SU-DHL-6 (cell line): ENCODE measurements around the gene PPDPF.

Source experiments
- H2AFZ ChIP-seq: fragments of 200-600 bp; sonication (generic); 2 replicates; pipeline ENCODE4 v1.6.1; 2014; ENCODE audit warnings: low read depth, mild to moderate bottlenecking, moderate library complexity, mixed read lengths, antibody characterized with exemption, low read length; ENCODE audit not compliant: severe bottlenecking
- H3F3A ChIP-seq: fragments of 200-600 bp; shearing (Covaris generic); 2 replicates; pipeline ENCODE4 v1.6.0; 2016; ENCODE audit warnings: antibody characterized with exemption, mild to moderate bottlenecking; ENCODE audit not compliant: insufficient read depth
- H3K27ac ChIP-seq: fragments of 200-600 bp; sonication (generic); 2 replicates; pipeline ENCODE4 v1.5.1; 2016; ENCODE audit warnings: low read depth, mild to moderate bottlenecking, low read length, moderate library complexity, mixed read lengths
- H3K27me3 ChIP-seq: fragments of 200-600 bp; sonication (generic), shearing (Covaris generic); 2 replicates; pipeline ENCODE4 v1.6.0; 2014; ENCODE audit warnings: mild to moderate bottlenecking, low read length
- H3K36me3 ChIP-seq: fragments of 200-600 bp; sonication (generic); 2 replicates; pipeline ENCODE4 v1.6.1; 2014; ENCODE audit warnings: mild to moderate bottlenecking, low read length, mixed read lengths
- H3K4me2 ChIP-seq: fragments of 300-600, 200-600 bp; shearing (Covaris generic), sonication (generic); 2 replicates; pipeline ENCODE4 v1.6.0; 2014; ENCODE audit warnings: low read length, low read depth, mild to moderate bottlenecking; ENCODE audit not compliant: poor library complexity, severe bottlenecking
- H3K4me3 ChIP-seq: fragments of 200-600 bp; sonication (generic); 2 replicates; pipeline ENCODE4 v1.5.1; 2014; ENCODE audit warnings: antibody characterized with exemption, low read length, mild to moderate bottlenecking, mixed read lengths; ENCODE audit not compliant: insufficient read depth, poor library complexity, severe bottlenecking
- H3K79me2 ChIP-seq: fragments of 200-600 bp; sonication (generic); 2 replicates; pipeline ENCODE4 v1.6.1; 2014; ENCODE audit warnings: mild to moderate bottlenecking, low read length, moderate library complexity; ENCODE audit not compliant: insufficient read depth
- H3K9ac ChIP-seq: fragments of 200-600 bp; sonication (generic); 2 replicates; pipeline ENCODE4 v1.7.0; 2014; ENCODE audit warnings: mild to moderate bottlenecking, low read length
- H3K9me2 ChIP-seq: fragments of 200-600 bp; sonication (generic); replicated peaks from 2 replicates; pipeline ENCODE4 v1.6.1; 2014; ENCODE audit warnings: low read length; ENCODE audit not compliant: insufficient read depth
- H3K9me3 ChIP-seq: fragments of 200-600 bp; sonication (generic); 2 replicates; pipeline ENCODE4 v1.6.1; 2014; ENCODE audit warnings: low read length, mixed read lengths; ENCODE audit not compliant: insufficient read depth
- H4K20me1 ChIP-seq: fragments of 200-600 bp; sonication (generic); 2 replicates; pipeline ENCODE4 v1.6.1; 2014; ENCODE audit warnings: low read depth, mild to moderate bottlenecking, antibody characterized with exemption, low read length, moderate library complexity, mixed read lengths
- EZH2phosphoT487 ChIP-seq: fragments of 200-600 bp; sonication (generic), shearing (Covaris generic); conservative IDR thresholded peaks from 2 replicates; pipeline ENCODE4 v1.6.1; 2018; ENCODE audit warnings: mild to moderate bottlenecking, antibody characterized with exemption, low read length, moderate library complexity, mixed read lengths
- TF ChIP-seq, protein P1 (sequence below): fragments of 200-600 bp; sonication (generic); IDR thresholded peaks from one replicate; pipeline ENCODE4 v1.5.1; 2017; ENCODE audit warnings: antibody characterized with exemption, mild to moderate bottlenecking, low read length, moderate library complexity; ENCODE audit not compliant: insufficient read depth, poor library complexity, severe bottlenecking

PPDPF gene

DNA sequence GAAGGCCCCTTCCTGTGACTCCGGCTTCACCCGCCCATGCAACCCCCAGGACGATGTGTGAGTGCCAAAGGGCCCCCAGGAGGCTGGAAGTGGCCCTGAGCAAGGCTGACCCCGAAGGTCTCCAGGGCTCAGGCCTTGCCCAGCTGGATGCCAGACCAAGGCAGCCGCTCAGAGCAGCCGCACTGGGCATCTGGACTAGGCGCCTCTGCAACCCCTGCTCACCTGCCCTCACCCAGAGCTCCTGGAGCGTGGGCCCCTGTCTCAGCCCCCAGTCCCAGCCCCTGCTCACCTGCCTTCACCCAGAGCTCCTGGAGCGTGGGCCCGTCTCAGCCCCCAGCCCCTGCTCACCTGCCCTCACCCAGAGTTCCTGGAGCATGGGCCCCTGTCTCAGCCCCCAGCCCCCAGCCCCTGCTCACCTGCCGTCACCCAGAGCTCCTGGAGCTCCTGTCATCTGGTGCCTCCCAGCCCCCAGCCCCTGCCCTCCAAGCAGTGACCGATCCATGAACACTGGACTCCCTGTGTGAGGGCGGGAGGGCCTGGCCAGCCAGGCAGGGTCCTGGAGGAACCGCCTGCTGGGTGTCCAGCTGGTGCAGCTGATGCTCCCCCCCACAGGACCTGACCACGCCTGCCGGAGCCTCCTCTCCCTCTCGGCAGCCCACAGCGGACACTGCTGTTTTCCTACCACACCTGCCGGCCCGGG is 25.8 kb downstream of the PPDPF start:
- no peak overlapping the region for H3K4me3 ChIP-seq
- TF ChIP-seq, protein P1, sequence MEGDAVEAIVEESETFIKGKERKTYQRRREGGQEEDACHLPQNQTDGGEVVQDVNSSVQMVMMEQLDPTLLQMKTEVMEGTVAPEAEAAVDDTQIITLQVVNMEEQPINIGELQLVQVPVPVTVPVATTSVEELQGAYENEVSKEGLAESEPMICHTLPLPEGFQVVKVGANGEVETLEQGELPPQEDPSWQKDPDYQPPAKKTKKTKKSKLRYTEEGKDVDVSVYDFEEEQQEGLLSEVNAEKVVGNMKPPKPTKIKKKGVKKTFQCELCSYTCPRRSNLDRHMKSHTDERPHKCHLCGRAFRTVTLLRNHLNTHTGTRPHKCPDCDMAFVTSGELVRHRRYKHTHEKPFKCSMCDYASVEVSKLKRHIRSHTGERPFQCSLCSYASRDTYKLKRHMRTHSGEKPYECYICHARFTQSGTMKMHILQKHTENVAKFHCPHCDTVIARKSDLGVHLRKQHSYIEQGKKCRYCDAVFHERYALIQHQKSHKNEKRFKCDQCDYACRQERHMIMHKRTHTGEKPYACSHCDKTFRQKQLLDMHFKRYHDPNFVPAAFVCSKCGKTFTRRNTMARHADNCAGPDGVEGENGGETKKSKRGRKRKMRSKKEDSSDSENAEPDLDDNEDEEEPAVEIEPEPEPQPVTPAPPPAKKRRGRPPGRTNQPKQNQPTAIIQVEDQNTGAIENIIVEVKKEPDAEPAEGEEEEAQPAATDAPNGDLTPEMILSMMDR = no peak
- no peak for TF ChIP-seq EZH2phosphoT487
- no peaks in the 10 kb centered on the region for H3K9me3 ChIP-seq
- no peak overlapping the region for H3K4me2 ChIP-seq
- no peaks in the 10 kb centered on the region for H3F3A ChIP-seq
- no peak overlapping the region for H2AFZ ChIP-seq
- H3K36me3 ChIP-seq = no peaks in the 10 kb centered on the region
- no peak overlapping the region for H3K27ac ChIP-seq
- H3K9ac ChIP-seq = no peak overlapping the region
- H3K9me2 ChIP-seq = no peaks in the 10 kb centered on the region
- H3K79me2 ChIP-seq = no peaks in the 10 kb centered on the region
- H4K20me1 ChIP-seq = no peaks in the 10 kb centered on the region; the same call in 1 of the 2 replicates
- H3K27me3 ChIP-seq = no peaks in the 10 kb centered on the region

DNA sequence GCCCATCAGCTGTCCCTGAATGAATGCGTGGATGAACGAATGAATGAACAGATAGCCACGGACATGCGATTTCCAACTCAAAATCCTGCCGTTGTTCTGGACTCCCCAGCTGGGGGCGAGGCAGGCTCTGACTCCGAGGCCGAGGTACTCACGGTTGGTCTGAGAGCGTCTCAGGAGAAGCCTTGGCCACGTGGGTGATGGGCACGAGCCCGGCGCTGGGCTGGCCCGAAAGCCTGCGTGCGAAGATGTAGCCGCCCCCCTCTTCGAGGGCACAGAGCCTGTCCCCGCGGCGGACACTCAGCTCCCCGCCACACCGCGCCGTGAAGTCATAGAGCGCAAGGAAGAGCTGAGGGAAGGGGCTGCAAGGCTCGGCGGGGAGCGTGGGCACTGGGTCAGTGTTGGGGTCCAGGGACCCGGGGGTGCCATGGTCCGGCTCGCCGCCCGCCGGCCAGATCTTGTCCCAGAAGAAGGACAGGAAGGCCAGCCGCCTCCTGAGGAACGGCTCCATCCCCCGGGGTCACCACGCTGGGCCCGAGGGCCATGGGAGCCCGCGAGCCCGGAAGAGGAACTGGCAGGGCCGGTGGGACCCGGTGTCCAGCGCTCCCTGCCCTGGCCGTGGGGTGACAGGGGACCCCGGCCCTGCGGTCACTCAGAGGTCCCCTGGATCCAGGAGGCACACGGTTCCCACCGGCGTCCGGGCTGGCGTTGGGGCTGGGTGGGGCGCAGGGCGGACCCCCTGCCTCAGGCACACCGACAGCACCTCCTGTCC is 26.6 kb downstream of the PPDPF start:
- no peaks in the 10 kb centered on the region; the same call in 1 of the 2 replicates for H4K20me1 ChIP-seq

DNA sequence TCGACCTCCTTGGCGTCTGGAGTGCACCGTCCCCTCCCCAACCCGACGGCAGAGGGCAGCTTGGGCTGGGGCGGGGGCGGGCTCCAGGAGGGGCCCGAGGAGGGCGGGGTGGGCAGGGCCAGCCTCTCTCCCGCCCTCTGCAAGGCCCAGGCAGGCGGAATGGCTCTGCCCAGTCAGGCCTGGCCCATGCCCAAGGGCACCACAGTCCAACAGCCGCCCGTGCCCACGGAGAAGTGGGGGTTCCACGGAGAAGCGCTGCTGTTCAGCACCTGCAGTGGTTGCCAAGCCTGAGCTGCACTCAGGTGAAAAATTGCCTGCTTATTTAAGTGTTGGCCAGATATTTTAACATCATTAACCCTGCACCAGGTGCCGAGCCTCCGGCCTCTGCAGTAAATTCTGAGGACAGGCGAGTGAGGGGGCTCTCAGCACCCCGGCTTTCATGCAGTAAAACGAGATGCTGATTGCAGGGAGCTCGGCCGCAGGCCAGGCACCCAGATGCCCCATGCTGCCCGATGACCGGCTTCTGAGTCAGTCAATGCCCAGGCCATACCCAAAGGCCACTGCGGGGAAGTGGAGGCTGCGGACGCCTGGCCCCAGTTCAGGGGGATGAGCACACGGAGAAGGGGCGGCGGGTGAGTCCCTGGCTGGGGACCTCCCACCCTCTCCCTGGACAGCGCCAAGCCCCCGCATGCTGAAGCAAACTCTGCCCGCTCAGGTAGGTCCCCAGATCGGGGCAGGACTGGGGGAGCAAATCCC is 27.3 kb downstream of the PPDPF start, which contains the start of gene SRMS:
TSS of gene SRMS (minus strand) at position 25 of the 756 bp plus-strand sequence. CDS start 286 bp downstream, outside the sequence.
- H3K79me2 ChIP-seq = no peaks in the 10 kb centered on the region
- TF ChIP-seq, protein P1 = no peak
- TF ChIP-seq EZH2phosphoT487 = no peak
- no peaks in the 10 kb centered on the region for H3K9me2 ChIP-seq
- no peak within 1 kb of the TSS for H3K4me2 ChIP-seq
- no peak within 1 kb of the TSS for H3K4me3 ChIP-seq
- H3K27me3 ChIP-seq = no peaks in the 10 kb centered on the region
- no peaks in the 10 kb centered on the region for H3K36me3 ChIP-seq
- no peaks in the 10 kb centered on the region; the same call in 1 of the 2 replicates for H4K20me1 ChIP-seq
- H3F3A ChIP-seq = peaks cover 3% of the 10 kb centered on the region; the same call in 1 of the 2 replicates
- no peak within 1 kb of the TSS for H3K9ac ChIP-seq
- no peaks in the 10 kb centered on the region for H3K9me3 ChIP-seq
- H3K27ac ChIP-seq = no peak within 1 kb of the TSS
- H2AFZ ChIP-seq = no peak within 1 kb of the TSS

More for the DNA sequence above, 26.6 kb downstream of the PPDPF start:
- no peak overlapping the region for H3K9ac ChIP-seq
- no peaks in the 10 kb centered on the region for H3K9me2 ChIP-seq
- H3K27me3 ChIP-seq = no peaks in the 10 kb centered on the region
- no peak overlapping the region for H3K4me3 ChIP-seq
- TF ChIP-seq EZH2phosphoT487 = no peak
- TF ChIP-seq, protein P1 = no peak
- no peaks in the 10 kb centered on the region for H3K79me2 ChIP-seq
- no peak overlapping the region for H3K27ac ChIP-seq
- no peak overlapping the region for H3K4me2 ChIP-seq
- H3K36me3 ChIP-seq = no peaks in the 10 kb centered on the region
- H3F3A ChIP-seq = no peaks in the 10 kb centered on the region
- no peak overlapping the region for H2AFZ ChIP-seq
- H3K9me3 ChIP-seq = no peaks in the 10 kb centered on the region
